HG02870 (cell line): ENCODE measurements around the gene RER1.

Experiments
- ATAC-seq: cut with Tn5 transposase; IDR thresholded peaks from one replicate; pipeline ENCODE4 v1.9.1; 2021; ENCODE audit warnings: mild to moderate bottlenecking, moderate library complexity; ENCODE audit not compliant: unreplicated experiment

RER1 gene

GRCh38 chr1:2391041-2391930, at the start of gene RER1, which contains the start of gene MORN1:
Gene RER1, plus strand, starts transcription at chr1:2391841. Its CDS starts 3,950 bp downstream, at chr1:2395791.
Gene MORN1, minus strand, starts transcription at chr1:2391554. Its CDS starts 21 bp downstream, at chr1:2391533.
- peak; percentile 93 for ATAC-seq

GRCh38 chr1:2342384-2343022, 49.1 kb upstream of the RER1 start:
- ATAC-seq, result no peak

- ATAC-seq, result no peak
Observed at GRCh38 chr1:2343023-2343935, 48.4 kb upstream of the RER1 start.

GRCh38 chr1:2344121-2344681, 47.4 kb upstream of the RER1 start:
- ATAC-seq, result no peak

GRCh38 chr1:2344744-2345296, 46.8 kb upstream of the RER1 start:
- no peak for ATAC-seq

- no peak for ATAC-seq
Observed at GRCh38 chr1:2345297-2346075, 46.2 kb upstream of the RER1 start.

- no peak for ATAC-seq
Observed at GRCh38 chr1:2346691-2347408, 44.8 kb upstream of the RER1 start.

GRCh38 chr1:2347409-2347785, 44.2 kb upstream of the RER1 start:
- no peak for ATAC-seq

- ATAC-seq, result no peak
Observed at GRCh38 chr1:2347896-2348295, 43.7 kb upstream of the RER1 start.

GRCh38 chr1:2348346-2349325, 43.0 kb upstream of the RER1 start:
- no peak for ATAC-seq

- no peak for ATAC-seq
Observed at GRCh38 chr1:2349806-2350205, 41.8 kb upstream of the RER1 start.

- no peak for ATAC-seq
Observed at GRCh38 chr1:2350501-2350900, 41.1 kb upstream of the RER1 start.

- no peak for ATAC-seq
Observed at GRCh38 chr1:2350911-2351655, 40.6 kb upstream of the RER1 start.

GRCh38 chr1:2351723-2352122, 39.9 kb upstream of the RER1 start:
- no peak for ATAC-seq

GRCh38 chr1:2352341-2352896, 39.2 kb upstream of the RER1 start:
- ATAC-seq, result no peak

- ATAC-seq, result no peak
Observed at GRCh38 chr1:2352897-2353550, 38.6 kb upstream of the RER1 start.
